Stomach (tissue), 19 donors: ENCODE results near the gene ABCA5. TPM values are rescaled to one million over a fixed set of nuclear protein-coding genes. Genes with fewer than 3 reads are reported as not detected.

Experiments used
- DNase-seq, 2 donors: peaks; one replicate each; pipeline versions ENCODE4 v3.0.0 to v3.0.0-alpha.2; 2013 to 2019
- H3K27ac ChIP-seq, 5 donors: fragments of 200-600 bp in 4 of 5; sonication (generic) in 4 of 5; one replicate each; pipeline ENCODE4 v1.5.1; 2013 to 2019; ENCODE audit warnings: mild to moderate bottlenecking in 1 of 5, moderate library complexity in 1 of 5
- H3K27me3 ChIP-seq, 3 donors: fragments of 200-600 bp; sonication (generic); one replicate each; pipeline ENCODE4 v1.5.1; 2017 to 2019; ENCODE audit warnings: mixed run types in 1 of 3
- H3K36me3 ChIP-seq, 4 donors: fragments of 200-600 bp; sonication (generic); 1 replicate in 3 of 4; 2 replicates in 1 of 4; pipeline ENCODE4 v1.5.1; 2016 to 2019
- H3K4me1 ChIP-seq, 4 donors: fragments of 200-600 bp; sonication (generic); one replicate each; pipeline ENCODE4 v1.5.1; 2016 to 2019
- H3K4me3 ChIP-seq, 4 donors: fragments of 200-600 bp; sonication (generic) in 3 of 4; one replicate each; pipeline ENCODE4 v1.5.1; 2016 to 2019; ENCODE audit warnings: mild to moderate bottlenecking in 1 of 4
- H3K9me3 ChIP-seq, 4 donors: fragments of 200-600 bp; sonication (generic); one replicate each; pipeline ENCODE4 v1.5.1; 2016 to 2019
- CTCF ChIP-seq, 7 experiments: fragments of 450-650 bp in 4 of 7; fragments of 200-600 bp in 3 of 7; sonication (generic) in 3 of 7; IDR thresholded peaks; one replicate each; pipeline ENCODE4 v1.5.1; 2016 to 2019; ENCODE audit warnings: antibody characterized with exemption in 7 of 7, control low read depth in 2 of 7, mild to moderate bottlenecking in 1 of 7
- EP300 ChIP-seq: sonication (generic); formaldehyde crosslinking; IDR thresholded peaks from one replicate; pipeline ENCODE4 v1.6.1; 2017; ENCODE audit warnings: antibody characterized with exemption
- POLR2A ChIP-seq, 4 donors: fragments of 450-650 bp; IDR thresholded peaks; one replicate each; pipeline ENCODE4 v1.6.1; 2016; ENCODE audit warnings: antibody characterized with exemption in 4 of 4, control low read depth in 2 of 4, mild to moderate bottlenecking in 1 of 4, moderate library complexity in 1 of 4
- POLR2AphosphoS5 ChIP-seq, 3 donors: sonication (generic); formaldehyde crosslinking; IDR thresholded peaks; one replicate each; pipeline ENCODE4 v1.6.1; 2016; ENCODE audit warnings: antibody characterized with exemption in 3 of 3
- WGBS, 5 donors: extraction: QIAGEN DNeasy Blood & Tissue Kit in 3 of 5; methylation state at CpG; one replicate each; pipeline versions ENCODE4 v1.1.5 to v1.1.7; 2013 to 2018; 5-methylcytosine and 5-hydroxymethylcytosine counted together
- intact Hi-C: fragments of 100-400 bp; cut with DNase I; formaldehyde crosslinking; loops from one replicate; pipeline ENCODE4 v1.15.1; 2023; ENCODE audit warnings: low total_unique reads
- long read RNA-seq, 10 donors: transcript quantifications; one replicate each; lab custom pipeline, GENCODE V29; 2026
- polyA plus RNA-seq, 3 donors: library from polyadenylated mRNA; stranded (reverse); fragments of 200-250 nt; gene quantifications; one replicate each; pipeline ENCODE4 v1.2.3, GENCODE V29; 2013
- total RNA-seq, 5 donors: library from RNA; depleted of rRNA; stranded (reverse); fragments of >200 nt; gene quantifications; one replicate each; pipeline versions ENCODE4 v1.1.0 to v1.2.3, GENCODE V29; 2014 to 2016
- donor health status: healthy with polysubstance abuse.
- donor health status: Bipolar disorder and iron deficiency.
- donor health status: healthy.

ABCA5 gene
- total RNA-seq = 10 to 100 TPM; 29.5 to 80.1 (median 58.0) TPM
- polyA plus RNA-seq = 10 to 100 TPM in 1 of 3 donors, 1 to 10 TPM in 2; 2.1 to 24.7 (median 4.8) TPM
- long read RNA-seq, donor 1, partial matches to known transcripts = 0 of 1 reads
- long read RNA-seq, donor 1, other reads (novel, unspliced or antisense) = 0 of 1 reads
- long read RNA-seq, donor 2, partial matches to known transcripts = 0 of 2 reads
- long read RNA-seq, donor 2, other reads (novel, unspliced or antisense) = 0 of 2 reads
- long read RNA-seq, donor 3 = 0 reads
- long read RNA-seq, donor 4 = 0 reads
- long read RNA-seq, donor 5 = 0 reads
- long read RNA-seq, donor 6, transcript ABCA5-214 (5 exons, 1,695 nt) = major isoform, 7 of 7 reads
- long read RNA-seq, donor 6, partial matches to known transcripts = 0 of 7 reads
- long read RNA-seq, donor 6, other reads (novel, unspliced or antisense) = 0 of 7 reads
- long read RNA-seq, donor 7 = 0 reads
- long read RNA-seq, donor 8 = 0 reads
- long read RNA-seq, donor 9, partial matches to known transcripts = 6 of 10 reads
- long read RNA-seq, donor 9, other reads (novel, unspliced or antisense) = 0 of 10 reads
- long read RNA-seq, donor 10, partial matches to known transcripts = 0 of 2 reads
- long read RNA-seq, donor 10, other reads (novel, unspliced or antisense) = 0 of 2 reads

GRCh38 chr17:69327060-69327831 lies at the start of gene ABCA5:
Gene ABCA5, minus strand, starts transcription at chr17:69327133. Its CDS starts 12,718 bp downstream, at chr17:69314415.
- peak; percentile 95 to 98 for DNase-seq

GRCh38 chr17:69375229-69375628 lies 48.3 kb upstream of the ABCA5 start:
- H3K27ac ChIP-seq = no peak overlapping the region
- no peaks in the 10 kb centered on the region for H3K9me3 ChIP-seq
- H3K4me3 ChIP-seq = no peak overlapping the region
- no peaks in the 10 kb centered on the region for H3K27me3 ChIP-seq
- no peaks in the 10 kb centered on the region for H3K4me1 ChIP-seq
- no peaks in the 10 kb centered on the region for H3K36me3 ChIP-seq
- DNase-seq = no peak
- WGBS, 5 donors = 44 to 69% (median 61%) methylated on average over 2 of the region's 2 CpGs
- intact Hi-C loops = no loop called here
- TF ChIP-seq POLR2AphosphoS5 (IDR thresholded peaks at IDR 0.05) (no peak), POLR2A (IDR thresholded peaks at IDR 0.05) (no peak), CTCF (IDR thresholded peaks at IDR 0.05) (no peak)

More at GRCh38 chr17:69327060-69327831, at the start of gene ABCA5:
- Histone ChIP-seq H3K9me3 (no peaks in the 10 kb centered on the region), H3K4me3 (peak within 1 kb of the TSS; percentile 70 to 80 (median 74)), H3K36me3 (no peaks in the 10 kb centered on the region), H3K27me3 (no peaks in the 10 kb centered on the region), H3K4me1 (peaks cover 10 to 29% (median 23%) of the 10 kb centered on the region in 4 donors), H3K27ac (peak within 1 kb of the TSS; percentile 89 to 98 (median 93))
- 1 to 3% (median 1%) methylated on average over 16 to 74 of the region's 74 CpGs for WGBS, 5 donors
- TF ChIP-seq POLR2AphosphoS5 (IDR thresholded peaks at IDR 0.05) (peak; percentile 60 to 90 (median 89)), CTCF (IDR thresholded peaks at IDR 0.05) (no peak), EP300 (no peak), POLR2A (IDR thresholded peaks at IDR 0.05) (peak in 1 of 4 donors; percentile 2)
- intact Hi-C loops = no loop called here

- intact Hi-C loops = no loop called here
- no peak for DNase-seq
- no peak for TF ChIP-seq EP300
- TF ChIP-seq POLR2A (IDR thresholded peaks at IDR 0.05) = no peak
- TF ChIP-seq CTCF (IDR thresholded peaks at IDR 0.05) = no peak
- no peak for TF ChIP-seq POLR2AphosphoS5 (IDR thresholded peaks at IDR 0.05)
- H3K4me3 ChIP-seq = no peak overlapping the region
- no peaks in the 10 kb centered on the region for H3K9me3 ChIP-seq
- 83 to 96% (median 84%) methylated on average over 2 of the region's 2 CpGs for WGBS, 5 donors
- no peaks in the 10 kb centered on the region for H3K36me3 ChIP-seq
- no peaks in the 10 kb centered on the region for H3K4me1 ChIP-seq
- no peak overlapping the region for H3K27ac ChIP-seq
- H3K27me3 ChIP-seq = no peaks in the 10 kb centered on the region
These were observed 46.1 kb upstream of the ABCA5 start for GRCh38 chr17:69373069-69373468.

- no peaks in the 10 kb centered on the region for H3K27me3 ChIP-seq
- no peak overlapping the region for H3K4me3 ChIP-seq
- 36 to 46% (median 40%) methylated on average over 3 of the region's 3 CpGs for WGBS, 5 donors
- TF ChIP-seq EP300 (no peak), CTCF (IDR thresholded peaks at IDR 0.05) (no peak), POLR2AphosphoS5 (IDR thresholded peaks at IDR 0.05) (no peak), POLR2A (IDR thresholded peaks at IDR 0.05) (no peak)
- no peak for DNase-seq
- H3K36me3 ChIP-seq = no peaks in the 10 kb centered on the region
- H3K27ac ChIP-seq = no peak overlapping the region
- H3K9me3 ChIP-seq = no peaks in the 10 kb centered on the region
- intact Hi-C loops = no loop called here
- H3K4me1 ChIP-seq = no peaks in the 10 kb centered on the region
These were observed 40.4 kb upstream of the ABCA5 start for GRCh38 chr17:69367298-69367697.
